Naive thymus-derived CD4-positive, alpha-beta T cell (primary cell): ENCODE results near the gene C5. TPM values are rescaled to one million over a fixed set of nuclear protein-coding genes. Genes with fewer than 3 reads are reported as not detected.

Source experiments
- ATAC-seq: fragments of 150-1000 bp; cut with Tn5 transposase; 2 replicates; pipeline ENCODE4 v1.10.0; 2021; ENCODE audit warnings: mild to moderate bottlenecking, moderate library complexity
- CTCF ChIA-PET: fragments of 350-600 bp; sonication (Branson Sonifier 250); formaldehyde crosslinking; loops from one replicate; lab custom pipeline; 2021; ENCODE audit warnings: antibody characterized with exemption; lab: Charles Lee
- POLR2A ChIA-PET: fragments of 350-600 bp; sonication (Branson Sonifier 250); formaldehyde crosslinking; loops from one replicate; lab custom pipeline; 2021; ENCODE audit warnings: antibody characterized with exemption, inconsistent platforms; lab: Charles Lee
- DNase-seq, 9 donors: peaks; one replicate each; pipeline versions ENCODE4 v3.0.0 to v3.0.0-alpha.2; 2020 to 2022; ENCODE audit warnings: mixed read lengths in 1 of 9
- H3K27ac ChIP-seq: one replicate; pipeline ENCODE4 v1.7.0; 2013; ENCODE audit warnings: mild to moderate bottlenecking, low read depth, low read length, moderate library complexity
- H3K27me3 ChIP-seq, 2 donors: one replicate each; pipeline ENCODE4 v1.7.0; 2013; ENCODE audit warnings: low read length in 2 of 2, mild to moderate bottlenecking in 2 of 2, moderate library complexity in 2 of 2; ENCODE audit not compliant: control insufficient read depth in 2 of 2, insufficient read depth in 2 of 2
- H3K36me3 ChIP-seq, 3 experiments: 1 replicate in 2 of 3; 2 replicates in 1 of 3; pipeline ENCODE4 v1.7.0; 2013; ENCODE audit warnings: low read length in 3 of 3, mild to moderate bottlenecking in 3 of 3, moderate library complexity in 1 of 3; ENCODE audit not compliant: insufficient read depth in 3 of 3, control insufficient read depth in 2 of 3
- H3K4me1 ChIP-seq, 2 donors: one replicate each; pipeline ENCODE4 v1.7.0; 2013; ENCODE audit warnings: low read length in 2 of 2, mild to moderate bottlenecking in 2 of 2, moderate library complexity in 1 of 2; ENCODE audit not compliant: control insufficient read depth in 2 of 2, insufficient read depth in 2 of 2
- H3K4me3 ChIP-seq: 2 replicates; pipeline ENCODE4 v1.7.0; 2013; ENCODE audit warnings: mild to moderate bottlenecking, low read length
- H3K9me3 ChIP-seq, 3 experiments: 1 replicate in 2 of 3; 2 replicates in 1 of 3; pipeline ENCODE4 v1.7.0; 2013; ENCODE audit warnings: low read length in 3 of 3; ENCODE audit not compliant: control insufficient read depth in 2 of 3
- H3K27ac Mint-ChIP-seq, 9 donors: one replicate each; pipeline ENCODE4 v1.8.0; 2020 to 2022; ENCODE audit warnings: mixed read lengths in 9 of 9, mild to moderate bottlenecking in 8 of 9, moderate library complexity in 5 of 9, inconsistent platforms in 2 of 9
- H3K27me3 Mint-ChIP-seq, 5 donors: one replicate each; pipeline ENCODE4 v1.8.0; 2021 to 2022; ENCODE audit warnings: mixed read lengths in 5 of 5, mild to moderate bottlenecking in 1 of 5
- H3K36me3 Mint-ChIP-seq, 5 donors: one replicate each; pipeline ENCODE4 v1.8.0; 2020 to 2022; ENCODE audit warnings: mixed read lengths in 5 of 5, mild to moderate bottlenecking in 3 of 5, inconsistent platforms in 1 of 5
- H3K4me1 Mint-ChIP-seq, 7 donors: one replicate each; pipeline ENCODE4 v1.8.0; 2020 to 2022; ENCODE audit warnings: mixed read lengths in 7 of 7, mild to moderate bottlenecking in 3 of 7, inconsistent platforms in 1 of 7
- H3K4me3 Mint-ChIP-seq, 10 donors: one replicate each; pipeline ENCODE4 v1.8.0; 2020 to 2022; ENCODE audit warnings: mild to moderate bottlenecking in 10 of 10, mixed read lengths in 10 of 10, moderate library complexity in 6 of 10, inconsistent platforms in 2 of 10
- H3K9me3 Mint-ChIP-seq, 11 donors: one replicate each; pipeline ENCODE4 v1.8.0; 2020 to 2022; ENCODE audit warnings: mixed read lengths in 11 of 11, mild to moderate bottlenecking in 4 of 11, inconsistent platforms in 1 of 11, moderate library complexity in 1 of 11
- intact Hi-C, 2 donors: fragments of 100-400 bp; cut with micrococcal nuclease; formaldehyde crosslinking; loops; one replicate each; pipeline ENCODE4 v1.15.1; 2023
- polyA plus RNA-seq, 2 donors: library from polyadenylated mRNA; unstranded; fragments of 300-500 nt; fragmentation: Illumina TruSeq; gene quantifications; one replicate each; pipeline ENCODE4 v1.2.3, GENCODE V29; 2021
- total RNA-seq, 6 experiments: library from RNA in 5 of 6; stranded (reverse) in 5 of 6; gene quantifications; 1 replicate in 5 of 6; 2 replicates in 1 of 6; pipeline ENCODE4 v1.2.3 and lab custom pipeline; 2021 to 2026

C5 gene
- total and polyA plus RNA-seq, 7 experiments from 2014 or later = 0.41 to 2.9 (median 2.3) TPM

DNA sequence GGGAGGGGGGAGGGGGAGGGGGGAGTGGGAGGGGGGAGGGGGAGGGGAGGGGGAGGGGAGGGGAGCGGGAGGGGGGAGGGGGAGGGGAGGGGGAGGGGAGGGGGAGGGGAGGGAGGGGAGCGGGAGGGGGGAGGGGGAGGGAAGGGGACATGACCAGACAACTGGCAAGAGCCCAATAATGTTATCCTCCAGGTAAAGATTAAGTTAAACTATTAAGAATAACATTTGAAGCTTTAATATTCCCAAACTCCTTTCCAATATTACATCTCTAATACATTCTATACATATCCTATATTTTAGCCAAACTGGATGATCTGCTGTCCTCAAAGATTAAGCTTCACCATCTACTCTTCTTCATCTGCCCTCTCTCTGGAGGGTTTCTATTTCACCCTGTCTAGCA, 25.8 kb downstream of the C5 start:
- Mint-ChIP-seq H3K27me3 (peaks cover 0 to 16% (median 0%) of the 10 kb centered on the region in 5 donors), H3K4me1 (peaks cover 0 to 2% (median 0%) of the 10 kb centered on the region in 7 donors), H3K4me3 (no peak overlapping the region), H3K27ac (peak overlapping the region in 1 of 9 donors; percentile 2), H3K9me3 (peaks cover 0 to 2% (median 0%) of the 10 kb centered on the region in 11 donors), H3K36me3 (peaks cover 0 to 9% (median 4%) of the 10 kb centered on the region in 5 donors)
- H3K9me3 ChIP-seq = no peaks in the 10 kb centered on the region
- H3K36me3 ChIP-seq = no peaks in the 10 kb centered on the region
- no peaks in the 10 kb centered on the region for H3K27me3 ChIP-seq
- POLR2A ChIA-PET = no interaction called here
- no peak overlapping the region for H3K4me3 ChIP-seq
- ATAC-seq = no peak
- CTCF ChIA-PET = no interaction called here
- DNase-seq = no peak
- intact Hi-C loops = no loop called here
- H3K27ac ChIP-seq = no peak overlapping the region
- no peaks in the 10 kb centered on the region for H3K4me1 ChIP-seq

DNA sequence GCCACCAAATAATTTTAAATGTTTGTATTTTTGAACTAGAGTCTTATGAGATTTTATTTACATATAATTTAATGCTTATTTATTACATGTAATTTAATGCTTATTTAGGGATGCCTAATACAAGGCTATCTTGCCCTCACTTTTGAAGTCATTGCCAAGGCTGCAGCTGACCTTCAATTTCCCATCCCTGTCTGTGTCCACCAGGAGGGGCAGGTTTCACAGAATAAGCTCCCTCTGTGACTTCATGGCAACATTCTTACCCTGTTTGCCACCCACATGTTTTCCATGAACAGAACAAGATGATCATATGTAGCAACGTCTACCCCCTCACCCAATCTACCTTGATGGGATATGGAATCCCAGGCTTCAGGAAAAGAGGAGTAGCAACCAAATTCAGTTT, 27.0 kb downstream of the C5 start:
- Mint-ChIP-seq H3K36me3 (peaks cover 0 to 8% (median 4%) of the 10 kb centered on the region in 5 donors), H3K27me3 (peaks cover 0 to 16% (median 0%) of the 10 kb centered on the region in 5 donors), H3K4me1 (peaks cover 0 to 2% (median 0%) of the 10 kb centered on the region in 7 donors), H3K4me3 (no peak overlapping the region), H3K27ac (peak overlapping the region in 1 of 9 donors; percentile 21), H3K9me3 (peaks cover 0 to 2% (median 0%) of the 10 kb centered on the region in 11 donors)
- ChIA-PET CTCF (no interaction called here), POLR2A (no interaction called here)
- Histone ChIP-seq H3K4me1 (no peaks in the 10 kb centered on the region), H3K4me3 (no peak overlapping the region), H3K36me3 (no peaks in the 10 kb centered on the region), H3K27me3 (no peaks in the 10 kb centered on the region), H3K27ac (no peak overlapping the region), H3K9me3 (no peaks in the 10 kb centered on the region)
- DNase-seq (no peak), ATAC-seq (no peak)
- intact Hi-C loops = no loop called here

DNA sequence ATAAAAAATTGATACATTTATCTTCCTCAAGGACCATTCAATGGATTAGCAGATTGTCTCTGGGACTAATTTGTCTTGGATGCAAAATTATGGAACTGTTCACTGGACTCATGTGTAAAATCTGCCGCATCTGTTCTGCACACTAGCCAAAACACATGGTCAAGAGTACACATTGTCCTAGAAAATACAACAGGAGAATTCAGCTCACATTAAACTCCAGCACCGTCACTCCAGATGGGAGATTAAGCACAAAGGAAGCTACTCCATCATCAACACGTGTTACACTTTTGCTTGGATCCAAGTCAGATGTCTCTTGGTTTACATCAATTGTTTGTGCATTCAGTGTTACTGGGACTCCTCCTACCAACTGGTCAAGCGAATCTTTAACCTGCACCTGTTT, 28.8 kb downstream of the C5 start:
- intact Hi-C loops = no loop called here
- Mint-ChIP-seq H3K4me1 (peaks cover 0 to 2% (median 0%) of the 10 kb centered on the region in 7 donors), H3K9me3 (no peaks in the 10 kb centered on the region), H3K27ac (no peak overlapping the region), H3K4me3 (no peak overlapping the region), H3K27me3 (peaks cover 0 to 11% (median 0%) of the 10 kb centered on the region in 5 donors), H3K36me3 (peaks cover 0 to 11% (median 0%) of the 10 kb centered on the region in 5 donors)
- DNase-seq = no peak
- ATAC-seq = no peak
- no peaks in the 10 kb centered on the region for H3K27me3 ChIP-seq
- no peaks in the 10 kb centered on the region for H3K36me3 ChIP-seq
- no peak overlapping the region for H3K27ac ChIP-seq
- no peaks in the 10 kb centered on the region for H3K9me3 ChIP-seq
- ChIA-PET POLR2A (no interaction called here), CTCF (interaction anchor here (0.9 kb wide), 1 partner anchor 39 kb away, joined by 3 read pairs; no protein-coding TSS in a partner anchor)
- no peak overlapping the region for H3K4me3 ChIP-seq
- no peaks in the 10 kb centered on the region for H3K4me1 ChIP-seq

DNA sequence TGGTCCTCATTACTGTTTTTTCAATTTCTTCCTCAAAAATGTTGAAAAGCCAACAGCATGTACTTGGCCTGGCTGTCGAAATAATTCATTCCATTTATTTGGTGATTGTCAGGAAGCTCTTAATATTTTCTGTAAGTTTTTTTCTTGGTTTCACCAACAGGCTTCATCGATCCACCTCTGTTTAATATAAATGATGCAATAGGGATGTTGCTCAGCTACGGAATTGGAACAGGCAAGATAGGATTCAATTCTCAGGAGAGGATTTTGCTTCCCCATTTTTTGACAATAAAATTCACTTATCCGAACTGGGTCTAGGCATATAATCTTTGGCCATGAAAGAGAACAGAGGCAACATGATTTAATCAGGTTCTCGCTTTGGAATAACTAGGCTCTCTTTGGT, 30.8 kb downstream of the C5 start:
- Mint-ChIP-seq H3K4me1 (peaks cover 0 to 2% (median 0%) of the 10 kb centered on the region in 7 donors), H3K9me3 (no peaks in the 10 kb centered on the region), H3K36me3 (peaks cover 0 to 14% (median 0%) of the 10 kb centered on the region in 5 donors), H3K4me3 (no peak overlapping the region), H3K27ac (no peak overlapping the region), H3K27me3 (peaks cover 0 to 8% (median 0%) of the 10 kb centered on the region in 5 donors)
- Histone ChIP-seq H3K27ac (no peak overlapping the region), H3K9me3 (no peaks in the 10 kb centered on the region), H3K27me3 (no peaks in the 10 kb centered on the region), H3K4me3 (no peak overlapping the region), H3K36me3 (no peaks in the 10 kb centered on the region), H3K4me1 (no peaks in the 10 kb centered on the region)
- intact Hi-C loops = no loop called here
- ATAC-seq (no peak), DNase-seq (no peak)
- CTCF ChIA-PET = no interaction called here
- POLR2A ChIA-PET = no interaction called here

DNA sequence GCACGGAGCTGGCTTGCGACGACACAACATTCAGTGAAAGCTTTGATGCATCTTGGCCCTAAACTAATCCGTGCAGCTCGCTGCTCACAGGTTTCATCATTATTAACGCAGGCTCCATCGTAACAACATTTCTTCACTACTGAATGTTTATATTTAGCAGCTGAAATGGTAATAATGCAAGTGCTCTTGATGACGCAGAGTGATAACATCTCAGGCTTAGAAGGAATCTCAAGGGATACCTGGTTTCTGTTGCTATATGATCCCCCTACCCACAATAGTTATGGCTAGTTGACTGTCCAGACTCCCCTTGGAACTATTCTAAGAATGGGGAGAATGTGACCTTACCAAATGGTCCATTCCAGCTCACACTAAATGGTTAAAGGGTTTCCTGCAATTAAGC, 36.2 kb downstream of the C5 start:
- H3K27me3 Mint-ChIP-seq = peaks cover 0 to 15% (median 0%) of the 10 kb centered on the region in 5 donors
- Histone ChIP-seq H3K27me3 (no peaks in the 10 kb centered on the region), H3K36me3 (no peaks in the 10 kb centered on the region), H3K4me1 (no peaks in the 10 kb centered on the region), H3K9me3 (no peaks in the 10 kb centered on the region), H3K27ac (no peak overlapping the region), H3K4me3 (no peak overlapping the region)
- no peak for ATAC-seq
- no peak overlapping the region for H3K27ac Mint-ChIP-seq
- ChIA-PET POLR2A (no interaction called here), CTCF (interaction anchor here (0.7 kb wide), 1 partner anchor 12 kb away, joined by 3 read pairs; no protein-coding TSS in a partner anchor)
- H3K36me3 Mint-ChIP-seq = peaks cover 0 to 11% (median 0%) of the 10 kb centered on the region in 5 donors
- intact Hi-C loops = no loop called here
- no peak for DNase-seq
- no peaks in the 10 kb centered on the region for H3K4me1 Mint-ChIP-seq
- H3K9me3 Mint-ChIP-seq = peaks cover 0 to 2% (median 0%) of the 10 kb centered on the region in 11 donors
- H3K4me3 Mint-ChIP-seq = no peak overlapping the region

DNA sequence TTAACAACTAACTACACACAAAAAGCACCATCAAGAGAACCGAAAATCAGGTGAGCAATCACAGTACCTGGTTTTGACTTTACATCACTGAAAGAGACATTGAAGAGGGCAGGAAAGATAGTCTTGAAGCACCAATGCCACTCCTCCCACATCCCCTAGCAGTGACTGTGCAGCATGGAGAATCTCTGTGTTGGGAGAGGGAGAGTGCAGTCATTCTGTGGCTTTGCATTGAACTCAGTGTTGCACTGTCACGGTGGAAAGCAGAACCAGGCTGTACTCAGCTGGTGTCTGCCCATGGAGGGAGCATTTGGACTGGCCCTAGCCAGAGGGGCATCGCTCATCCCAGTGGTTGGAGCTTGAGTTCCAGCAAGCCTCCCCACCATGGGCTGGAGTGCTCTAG, 40.4 kb downstream of the C5 start:
- H3K4me1 ChIP-seq = no peaks in the 10 kb centered on the region
- Mint-ChIP-seq H3K36me3 (peaks cover 3 to 15% (median 8%) of the 10 kb centered on the region in 5 donors), H3K27me3 (peaks cover 0 to 18% (median 0%) of the 10 kb centered on the region in 5 donors), H3K9me3 (peaks cover 0 to 2% (median 0%) of the 10 kb centered on the region in 11 donors), H3K27ac (no peak overlapping the region), H3K4me3 (no peak overlapping the region), H3K4me1 (no peaks in the 10 kb centered on the region)
- no peak overlapping the region for H3K4me3 ChIP-seq
- no peak for DNase-seq
- peak; percentile 66 for ATAC-seq
- CTCF ChIA-PET = no interaction called here
- POLR2A ChIA-PET = no interaction called here
- intact Hi-C loops = no loop called here
- H3K27ac ChIP-seq = no peak overlapping the region
- H3K9me3 ChIP-seq = no peaks in the 10 kb centered on the region
- no peaks in the 10 kb centered on the region for H3K27me3 ChIP-seq
- H3K36me3 ChIP-seq = no peaks in the 10 kb centered on the region

DNA sequence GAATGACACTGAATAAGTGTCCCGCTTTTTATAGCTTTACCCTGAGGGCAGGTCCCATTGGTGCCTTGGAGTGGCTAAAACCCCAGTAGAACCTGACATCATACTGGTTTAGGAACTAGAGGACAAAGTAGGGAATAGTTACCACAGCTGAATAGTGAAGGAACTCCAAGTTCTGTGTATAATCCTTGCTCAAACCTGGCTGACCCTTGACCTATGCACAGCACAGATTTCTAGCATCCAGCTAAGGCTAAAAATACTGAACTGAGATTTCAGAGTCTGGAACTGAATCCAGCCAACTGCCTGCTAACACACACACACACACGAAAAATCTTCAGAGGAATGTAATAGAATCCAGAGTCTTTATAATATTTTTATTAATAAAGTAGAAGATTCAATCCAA, 50.8 kb downstream of the C5 start:
- Histone ChIP-seq H3K4me1 (no peaks in the 10 kb centered on the region), H3K27me3 (no peaks in the 10 kb centered on the region), H3K4me3 (no peak overlapping the region), H3K9me3 (no peaks in the 10 kb centered on the region), H3K36me3 (no peaks in the 10 kb centered on the region), H3K27ac (no peak overlapping the region)
- ATAC-seq (no peak), DNase-seq (no peak)
- POLR2A ChIA-PET = no interaction called here
- Mint-ChIP-seq H3K27me3 (peaks cover 0 to 2% (median 0%) of the 10 kb centered on the region in 5 donors), H3K9me3 (peaks cover 0 to 1% (median 0%) of the 10 kb centered on the region in 11 donors), H3K27ac (no peak overlapping the region), H3K4me1 (no peaks in the 10 kb centered on the region), H3K36me3 (peaks cover 0 to 3% (median 0%) of the 10 kb centered on the region in 5 donors), H3K4me3 (no peak overlapping the region)
- CTCF ChIA-PET = interaction anchor here (0.9 to 1.0 kb wide), 2 partner anchors 14 to 18 kb away, joined by 3 read pairs; no protein-coding TSS in a partner anchor
- intact Hi-C loops = loop anchor here in 1 of 2 donors (5.0 kb wide), 1 partner anchor 33 kb away; no protein-coding TSS in a partner anchor
